ENCODE results near the gene PDSS2. TPM values are rescaled to one million over a fixed set of nuclear protein-coding genes. Genes with fewer than 3 reads are reported as not detected.

Gene PDSS2
- total RNA-seq, 1 experiment from 2014 or later: 17.7 TPM

GRCh38 chr6:107344383-107344782 is 115.0 kb downstream of the PDSS2 start:
- in situ Hi-C loops (cut with HindIII; ENCODE audit: low pct_unique_long_range_greater_than_20kb, low sequenced_read_pairs): no loop called here
- ChIA-PET POLR2A (no interaction called here), CTCF (no interaction called here)

GRCh38 chr6:107342144-107342543 is 117.2 kb downstream of the PDSS2 start:
- no peak overlapping the region for H3K27ac ChIP-seq (ENCODE audit: low read length)
- POLR2A ChIA-PET: no interaction called here
- no peak for ATAC-seq
- in situ Hi-C loops (cut with HindIII; ENCODE audit: low pct_unique_long_range_greater_than_20kb, low sequenced_read_pairs) (no loop called here), intact Hi-C loops (cut with micrococcal nuclease; ENCODE audit: unreplicated experiment) (no loop called here)
- TF ChIP-seq POLR2AphosphoS5 (IDR thresholded peaks at IDR 0.05; ENCODE audit: low read depth, low read length): no peak
- TF ChIP-seq TCF7L2 (IDR thresholded peaks at IDR 0.05; ENCODE audit: low read depth, low read length): no peak
- TF ChIP-seq CTCF (IDR thresholded peaks at IDR 0.05): no peak
- TF ChIP-seq SIN3A (IDR thresholded peaks at IDR 0.05; ENCODE audit: borderline replicate concordance, insufficient read depth, low read depth, low read length): no peak
- TF ChIP-seq REST (IDR thresholded peaks at IDR 0.05; ENCODE audit: insufficient read depth in 1 of 2, low read depth in 2 of 2, low read length in 1 of 2): no peak
- no peak overlapping the region for H3K4me3 ChIP-seq (ENCODE audit: low read depth in 2 of 2, low read length in 2 of 2)
- H3K36me3 ChIP-seq (ENCODE audit: control insufficient read depth, insufficient read depth, low read length): no peaks in the 10 kb centered on the region
- no peaks in the 10 kb centered on the region for H3K27me3 ChIP-seq (ENCODE audit: control insufficient read depth, insufficient read depth, low read length)
- CTCF ChIA-PET: no interaction called here
- H3K4me1 ChIP-seq (ENCODE audit: control insufficient read depth, insufficient read depth, low read length): no peaks in the 10 kb centered on the region
- no peak for DNase-seq (ENCODE audit: low read depth, low spot score)
- BruUV-seq (replicated peaks): no TSS peak
- H3K9me3 ChIP-seq (ENCODE audit: control insufficient read depth, insufficient read depth, low read depth, low read length): no peaks in the 10 kb centered on the region

More at GRCh38 chr6:107344383-107344782, 115.0 kb downstream of the PDSS2 start:
- Histone ChIP-seq H3K9me3 (ENCODE audit: control insufficient read depth, insufficient read depth, low read depth, low read length) (no peaks in the 10 kb centered on the region), H3K36me3 (ENCODE audit: control insufficient read depth, insufficient read depth, low read length) (no peaks in the 10 kb centered on the region), H3K27ac (ENCODE audit: low read length) (no peak overlapping the region), H3K4me1 (ENCODE audit: control insufficient read depth, insufficient read depth, low read length) (no peaks in the 10 kb centered on the region), H3K4me3 (ENCODE audit: low read depth in 2 of 2, low read length in 2 of 2) (no peak overlapping the region), H3K27me3 (ENCODE audit: control insufficient read depth, insufficient read depth, low read length) (no peaks in the 10 kb centered on the region)
- ATAC-seq: no peak
- BruUV-seq (replicated peaks): no TSS peak
- intact Hi-C loops (cut with micrococcal nuclease; ENCODE audit: unreplicated experiment): no loop called here
- no peak for TF ChIP-seq POLR2AphosphoS5 (IDR thresholded peaks at IDR 0.05; ENCODE audit: low read depth, low read length)
- TF ChIP-seq REST (IDR thresholded peaks at IDR 0.05; ENCODE audit: insufficient read depth in 1 of 2, low read depth in 2 of 2, low read length in 1 of 2): no peak
- TF ChIP-seq TCF7L2 (IDR thresholded peaks at IDR 0.05; ENCODE audit: low read depth, low read length): no peak
- TF ChIP-seq SIN3A (IDR thresholded peaks at IDR 0.05; ENCODE audit: borderline replicate concordance, insufficient read depth, low read depth, low read length): no peak
- TF ChIP-seq CTCF (IDR thresholded peaks at IDR 0.05): no peak
- no peak for DNase-seq (ENCODE audit: low read depth, low spot score)

All from Panc1 (cell line).